K562 (cell line): ENCODE measurements around the gene BAZ2A. TPM values are rescaled to one million over a fixed set of nuclear protein-coding genes. Genes with fewer than 3 reads are reported as not detected.
A peak's percentile ranks its signal among the peaks of the same experiment; 100 is the strongest.

ENCODE experiments used
- CUX1 ChIP-seq: fragments of 200-800 bp; sonication (Bioruptor generic); IDR thresholded peaks from 2 replicates; pipeline ENCODE4 v1.6.1; 2016; ENCODE audit warnings: missing genetic modification characterization, missing compliant biosample characterization
- LARP7 ChIP-seq: fragments of 450-650 bp; IDR thresholded peaks from 2 replicates; pipeline ENCODE4 v1.6.1; 2016
- MITF ChIP-seq: IDR thresholded peaks from 2 replicates; pipeline ENCODE4 v1.6.1; 2014; ENCODE audit warnings: antibody characterized with exemption
- MLLT1 ChIP-seq, 2 experiments: fragments of 450-650 bp; IDR thresholded peaks; 2 replicates each; pipeline ENCODE4 v1.6.1; 2016
- NFIX ChIP-seq: fragments of 250-450 bp; sonication (Bioruptor Pico); IDR thresholded peaks from 2 replicates; pipeline ENCODE4 v1.4.0; 2020; ENCODE audit warnings: low read depth, mild to moderate bottlenecking, moderate library complexity
- RB1 ChIP-seq: fragments of 450-650 bp; IDR thresholded peaks from 2 replicates; pipeline ENCODE4 v1.6.1; 2017; ENCODE audit warnings: low read depth, mild to moderate bottlenecking
- RNF2 ChIP-seq: sonication (generic); IDR thresholded peaks from 2 replicates; pipeline ENCODE4 v1.6.1; 2016
- SNAPC5 ChIP-seq: fragments of 250-450 bp; sonication (Bioruptor Pico); IDR thresholded peaks from 2 replicates; pipeline ENCODE4 v1.8.0; 2021; ENCODE audit warnings: moderate library complexity, mild to moderate bottlenecking, inconsistent platforms
- ZNF318 ChIP-seq, 2 experiments: fragments of 450-650 bp; IDR thresholded peaks; 2 replicates each; pipeline ENCODE4 v1.6.1; 2016; ENCODE audit warnings: mild to moderate bottlenecking in 2 of 2, borderline replicate concordance in 1 of 2, low read depth in 1 of 2, moderate library complexity in 1 of 2
- polyA plus RNA-seq, 8 experiments: library from polyadenylated mRNA; depleted of rRNA in 4 of 8; stranded (reverse) in 5 of 8; unstranded in 3 of 8; fragments of >200 nt; fragmentation: Nextera tagmentation in 2 of 8; fragmentation: Illumina TruSeq in 1 of 8; extraction: Ambion mirVana in 2 of 8; extraction: Trizol in 1 of 8; gene quantifications; 2 replicates each; pipeline versions ENCODE4 v1.2.1 to v1.2.3, GENCODE V29; 2011 to 2014; ENCODE audit warnings: inconsistent platforms in 1 of 8, missing spikeins in 1 of 8
- total RNA-seq, 7 experiments: library from RNA; depleted of rRNA in 6 of 7; stranded (reverse); fragments of >200 nt in 6 of 7; fragmentation: Illumina TruSeq in 2 of 7; extraction: Trizol in 2 of 7; gene quantifications; 2 replicates each; pipeline versions ENCODE4 v1.2.1 to v1.2.3, GENCODE V29; 2011 to 2021; ENCODE audit warnings: low replicate concordance in 1 of 7

Gene BAZ2A
- total and polyA plus RNA-seq, 9 of the 15 experiments (the other 6 are each of a cell fraction or from before 2014, with no cell fraction given), result 4.5 to 86.4 (median 26.2) TPM

- TF ChIP-seq ZNF318 (IDR thresholded peaks at IDR 0.05; ENCODE audit: borderline replicate concordance in 1 of 2, low read depth in 1 of 2) (no peak), RNF2 (no peak), NFIX (CRISPR knock-in tag) (no peak), CUX1 (no peak), LARP7 (no peak), MLLT1 (IDR thresholded peaks at IDR 0.05) (peak in 1 of 2 experiments; percentile 88; a peak in 3 of 4 replicates), SNAPC5 (no peak), RB1 (peak; percentile 57), MITF (no peak)
Observed at GRCh38 chr12:56634837-56635791, 5.0 kb upstream of the BAZ2A start (continued).
